GM06990 (cell line): Measurements from ENCODE around the gene CDH12.

Experiments used
- DNase-seq: peaks from one replicate; pipeline ENCODE4 v3.0.0-alpha.2; 2011; ENCODE audit not compliant: insufficient read length; ENCODE audit errors: extremely low read depth
- H3K27me3 ChIP-seq: replicated peaks from 2 replicates; pipeline ENCODE4 v1.6.0; 2011; ENCODE audit warnings: low read length; ENCODE audit not compliant: control insufficient read depth, insufficient read depth
- H3K36me3 ChIP-seq: 2 replicates; pipeline ENCODE4 v1.5.1; 2011; ENCODE audit warnings: low read length; ENCODE audit not compliant: control insufficient read depth, insufficient read depth
- H3K4me3 ChIP-seq: replicated peaks from 2 replicates; pipeline ENCODE4 v1.5.1; 2011; ENCODE audit warnings: low read depth, mild to moderate bottlenecking, control low read depth, low read length
- CTCF ChIP-seq: IDR thresholded peaks from 2 replicates; pipeline ENCODE4 v1.5.1; 2011; ENCODE audit warnings: low read length, control low read depth, mild to moderate bottlenecking, inconsistent platforms; ENCODE audit not compliant: insufficient read depth, poor library complexity, severe bottlenecking

Gene CDH12

DNA sequence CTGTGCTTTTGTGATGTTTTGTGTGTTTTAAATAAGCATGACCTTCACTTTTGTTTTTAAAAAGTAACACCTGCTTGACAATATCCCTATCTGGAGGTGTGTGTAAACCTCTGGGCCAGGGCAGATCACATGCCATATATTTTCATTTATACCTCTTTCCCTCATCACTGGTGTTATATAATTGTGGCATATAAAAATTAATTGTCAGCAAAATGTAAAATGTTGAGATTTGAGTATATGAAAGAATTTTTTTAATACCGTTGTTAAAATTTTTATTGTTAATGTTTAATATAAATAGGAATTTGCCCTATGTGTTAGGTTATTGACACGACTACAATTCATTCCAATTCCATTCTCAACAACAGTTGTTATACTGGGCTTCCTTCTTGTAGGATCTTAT is 6.5 kb downstream of the CDH12 start:
- Histone ChIP-seq H3K36me3 (no peaks in the 10 kb centered on the region), H3K4me3 (no peak overlapping the region), H3K27me3 (no peaks in the 10 kb centered on the region)
- DNase-seq: no peak
- TF ChIP-seq CTCF: no peak

DNA sequence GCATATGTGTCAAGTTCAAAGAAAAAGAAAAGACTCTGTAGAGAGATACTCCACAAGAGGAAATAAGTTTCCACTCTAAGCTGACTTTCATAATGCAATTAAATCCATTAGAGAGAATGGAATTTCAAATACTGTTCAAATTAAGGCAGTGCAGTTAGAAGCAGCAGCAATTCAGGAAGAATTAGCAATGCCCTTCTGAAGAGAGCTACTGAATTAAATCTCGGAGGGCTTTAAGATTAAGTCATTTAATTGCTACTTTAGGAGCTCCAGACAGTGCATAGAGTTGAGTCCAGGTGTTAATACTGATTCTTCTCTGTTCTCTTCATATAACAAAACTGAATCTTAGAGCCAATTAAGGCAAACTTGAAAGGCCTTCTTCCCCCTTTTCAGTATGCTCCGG is 8.5 kb downstream of the CDH12 start:
- DNase-seq: no peak
- H3K27me3 ChIP-seq: no peaks in the 10 kb centered on the region
- no peak for TF ChIP-seq CTCF
- H3K36me3 ChIP-seq: no peaks in the 10 kb centered on the region
- H3K4me3 ChIP-seq: no peak overlapping the region

- no peaks in the 10 kb centered on the region for H3K36me3 ChIP-seq
- H3K4me3 ChIP-seq: no peak overlapping the region
- TF ChIP-seq CTCF: no peak
- no peaks in the 10 kb centered on the region for H3K27me3 ChIP-seq
- DNase-seq: no peak
Observed at GRCh38 chr5:22844155-22844554, 9.0 kb downstream of the CDH12 start.

DNA sequence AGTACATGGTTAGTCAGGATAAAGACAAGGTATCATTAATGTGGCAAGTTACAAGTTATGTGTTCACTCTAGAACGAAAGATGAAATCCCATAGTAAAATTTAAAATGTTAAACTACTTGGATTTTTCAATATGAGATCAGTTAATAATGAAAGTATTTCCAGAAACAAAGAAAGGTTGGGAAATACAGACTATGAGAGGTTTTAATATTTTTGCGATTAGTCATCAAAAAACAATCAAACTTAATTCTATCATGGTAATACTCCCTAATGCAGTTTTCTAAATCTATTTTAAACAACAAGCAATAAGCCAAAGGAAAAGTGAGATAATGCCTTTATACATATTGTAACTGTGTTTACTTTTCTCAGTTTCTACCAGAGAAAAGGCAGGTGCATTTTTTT is 10.6 kb downstream of the CDH12 start:
- no peaks in the 10 kb centered on the region for H3K27me3 ChIP-seq
- no peak for DNase-seq
- no peaks in the 10 kb centered on the region for H3K36me3 ChIP-seq
- TF ChIP-seq CTCF: no peak
- H3K4me3 ChIP-seq: no peak overlapping the region

DNA sequence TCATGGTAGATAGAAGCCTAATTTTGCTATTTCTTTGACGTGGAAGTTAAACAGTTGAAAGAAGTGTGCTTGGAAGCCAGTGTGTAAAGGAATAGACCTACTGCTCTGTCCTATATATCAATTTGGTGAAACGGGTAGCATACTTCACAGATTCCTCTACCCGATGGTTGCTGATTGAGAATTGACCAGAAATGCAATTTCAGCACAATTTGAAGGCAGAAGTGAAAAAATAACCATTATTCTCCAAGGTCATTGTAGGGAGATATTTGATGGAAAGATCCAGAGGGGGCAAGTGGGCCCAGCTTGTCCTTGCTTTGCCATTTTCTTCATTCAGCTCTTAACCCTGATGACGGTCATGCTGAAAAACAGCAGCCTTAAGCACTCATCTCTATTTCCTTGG is 15.3 kb downstream of the CDH12 start:
- no peak for TF ChIP-seq CTCF
- H3K27me3 ChIP-seq: no peaks in the 10 kb centered on the region
- DNase-seq: no peak
- H3K36me3 ChIP-seq: no peaks in the 10 kb centered on the region
- H3K4me3 ChIP-seq: no peak overlapping the region

DNA sequence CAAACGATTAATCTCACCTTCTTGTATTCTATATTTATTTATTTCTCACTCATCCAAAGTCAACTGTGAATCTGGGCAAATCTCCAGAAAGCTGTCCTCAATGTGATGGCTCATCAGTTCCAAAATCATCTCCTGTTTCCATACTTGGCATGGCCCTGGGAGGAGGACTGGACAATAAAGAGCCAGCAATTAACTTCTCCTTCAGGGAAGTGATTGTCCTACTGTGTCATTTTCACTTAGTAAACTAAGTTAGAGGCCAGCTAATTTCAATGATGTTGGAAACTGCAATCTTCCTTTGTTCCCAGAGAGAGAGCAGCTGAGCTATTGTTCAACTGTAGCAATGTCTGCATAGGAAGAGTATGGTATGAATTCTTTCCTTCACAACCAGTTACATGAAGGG is 17.5 kb downstream of the CDH12 start:
- Histone ChIP-seq H3K36me3 (no peaks in the 10 kb centered on the region), H3K27me3 (no peaks in the 10 kb centered on the region), H3K4me3 (no peak overlapping the region)
- no peak for DNase-seq
- TF ChIP-seq CTCF: no peak
